HCT116 (cell line): ENCODE results near the gene ROCK1. TPM values are rescaled to one million over a fixed set of nuclear protein-coding genes. Genes with fewer than 3 reads are reported as not detected.
A peak's percentile ranks its signal among the peaks of the same experiment; 100 is the strongest.

ENCODE experiments used
- ATAC-seq: fragments of 200-7000 bp; cut with Tn5 transposase; 2 replicates; pipeline ENCODE4 v1.9.1; 2020; ENCODE audit warnings: mild to moderate bottlenecking, moderate library complexity
- BruUV-seq: library from RNA; stranded (reverse); fragments of 400-500 nt; replicated peaks from 2 replicates; lab custom pipeline; 2021; lab: Mats Ljungman, UMichigan
- CTCF ChIA-PET: fragments of 300-600 bp; sonication (Branson Sonifier 250); formaldehyde crosslinking; loops from one replicate; lab custom pipeline; 2021; ENCODE audit warnings: antibody characterized with exemption; lab: Charles Lee
- POLR2A ChIA-PET: fragments of 300-600, 350-600 bp; sonication (Branson Sonifier 250); formaldehyde crosslinking; loops from one replicate; lab custom pipeline; 2021; ENCODE audit warnings: antibody characterized with exemption; lab: Charles Lee
- RAD21 ChIA-PET, 2 experiments: fragments of 300-600 bp; sonication (Branson Sonifier 250); formaldehyde crosslinking; loops; one replicate each; lab custom pipeline; 2023; ENCODE audit warnings: low total read pairs in 2 of 2; ENCODE audit not compliant: uncharacterized antibody in 2 of 2, unreplicated experiment in 2 of 2, low non-redundant PET in 1 of 2; lab: Charles Lee
- DNase-seq: peaks from one replicate; pipeline ENCODE4 v3.0.0-alpha.2; 2010; ENCODE audit warnings: low read depth, low spot score
- H2AFZ ChIP-seq: fragments of 200-600 bp; shearing (Covaris generic), sonication (generic); 2 replicates; pipeline ENCODE4 v1.6.1; 2017; ENCODE audit warnings: low read depth, mixed run types, mixed read lengths, antibody characterized with exemption, low read length; ENCODE audit not compliant: poor library complexity, severe bottlenecking
- H3K27ac ChIP-seq: 2 replicates; pipeline ENCODE4 v1.5.1; 2012; ENCODE audit warnings: low read depth, low read length
- H3K27me3 ChIP-seq: fragments of 200-600 bp; sonication (generic); 2 replicates; pipeline ENCODE4 v1.6.1; 2016; ENCODE audit warnings: mixed run types, low read length, mixed read lengths; ENCODE audit not compliant: insufficient read depth
- H3K36me3 ChIP-seq, 2 experiments: fragments of 200-500 bp in 1 of 2; fragments of 200-600 bp in 1 of 2; sonication (Bioruptor generic) in 1 of 2; sonication (generic) in 1 of 2; 2 replicates each; pipeline versions ENCODE4 v1.5.1 to v1.6.1; 2014 to 2016; ENCODE audit warnings: low read length in 2 of 2, inconsistent platforms in 1 of 2, mixed read lengths in 1 of 2, mixed run types in 1 of 2; ENCODE audit not compliant: insufficient read depth in 2 of 2, control insufficient read depth in 1 of 2
- H3K4me1 ChIP-seq, 2 experiments: fragments of 200-600 bp in 1 of 2; sonication (generic) in 1 of 2; 2 replicates each; pipeline versions ENCODE4 v1.5.1 to v1.6.1; 2012 to 2017; ENCODE audit warnings: low read length in 2 of 2, inconsistent platforms in 1 of 2, mild to moderate bottlenecking in 1 of 2, mixed read lengths in 1 of 2, mixed run types in 1 of 2, moderate library complexity in 1 of 2; ENCODE audit not compliant: insufficient read depth in 2 of 2, control insufficient read depth in 1 of 2
- H3K4me2 ChIP-seq: fragments of 200-600 bp; sonication (generic); 2 replicates; pipeline ENCODE4 v1.6.1; 2017; ENCODE audit warnings: mixed run types, low read length, mixed read lengths
- H3K4me3 ChIP-seq, 2 experiments: fragments of 200-600 bp in 1 of 2; sonication (generic) in 1 of 2; replicated peaks in 1 of 2; 2 replicates each; pipeline ENCODE4 v1.5.1; 2011 to 2016; ENCODE audit warnings: low read length in 2 of 2, control low read depth in 1 of 2, low read depth in 1 of 2, mild to moderate bottlenecking in 1 of 2, mixed read lengths in 1 of 2, mixed run types in 1 of 2
- H3K79me2 ChIP-seq: fragments of 200-600 bp; sonication (generic); 2 replicates; pipeline ENCODE4 v1.6.1; 2017; ENCODE audit warnings: mild to moderate bottlenecking, mixed run types, low read length, moderate library complexity, mixed read lengths; ENCODE audit not compliant: insufficient read depth
- H3K9ac ChIP-seq: fragments of 200-600 bp; sonication (generic); 2 replicates; pipeline ENCODE4 v1.6.1; 2016; ENCODE audit warnings: low read length, mixed read lengths
- H3K9me2 ChIP-seq: fragments of 200-600 bp; sonication (generic), shearing (Covaris generic); 2 replicates; pipeline ENCODE4 v1.6.1; 2017; ENCODE audit warnings: mixed run types, mild to moderate bottlenecking, moderate library complexity; ENCODE audit not compliant: insufficient read depth
- H3K9me3 ChIP-seq, 2 experiments: fragments of 200-500 bp in 1 of 2; fragments of 200-600 bp in 1 of 2; sonication (Bioruptor generic) in 1 of 2; sonication (generic) in 1 of 2; 2 replicates each; pipeline ENCODE4 v1.6.1; 2014 to 2017; ENCODE audit warnings: low read length in 2 of 2, mixed read lengths in 2 of 2, inconsistent platforms in 1 of 2, low read depth in 1 of 2, mild to moderate bottlenecking in 1 of 2, mixed run types in 1 of 2, moderate library complexity in 1 of 2; ENCODE audit not compliant: control insufficient read depth in 1 of 2, insufficient read depth in 1 of 2
- H4K20me1 ChIP-seq: fragments of 200-600 bp; sonication (generic), shearing (Covaris generic); 2 replicates; pipeline ENCODE4 v1.6.1; 2017; ENCODE audit warnings: mixed run types, mild to moderate bottlenecking, moderate library complexity; ENCODE audit not compliant: insufficient read depth
- CBX3 ChIP-seq: IDR thresholded peaks from 2 replicates; pipeline ENCODE4 v1.6.1; 2012; ENCODE audit warnings: low read depth
- CEBPB ChIP-seq: IDR thresholded peaks from 2 replicates; pipeline ENCODE4 v1.6.1; 2012; ENCODE audit warnings: low read depth
- ELF1 ChIP-seq: IDR thresholded peaks from 2 replicates; pipeline ENCODE4 v1.6.1; 2012; ENCODE audit warnings: low read depth, borderline replicate concordance
- FOSL1 ChIP-seq: IDR thresholded peaks from 2 replicates; pipeline ENCODE4 v1.6.1; 2012; ENCODE audit warnings: low read depth
- MAX ChIP-seq: IDR thresholded peaks from 2 replicates; pipeline ENCODE4 v1.6.1; 2012
- POLR2AphosphoS5 ChIP-seq: IDR thresholded peaks from 2 replicates; pipeline ENCODE4 v1.6.1; 2011; ENCODE audit warnings: mild to moderate bottlenecking, low read depth, low read length, moderate library complexity
- RAD21 ChIP-seq: IDR thresholded peaks from 2 replicates; pipeline ENCODE4 v1.6.1; 2012; ENCODE audit warnings: low read depth, mild to moderate bottlenecking
- REST ChIP-seq: IDR thresholded peaks from 2 replicates; pipeline ENCODE4 v1.6.1; 2012; ENCODE audit warnings: low read depth
- SIN3A ChIP-seq: IDR thresholded peaks from 2 replicates; pipeline ENCODE4 v1.6.1; 2012; ENCODE audit warnings: low read depth
- SP1 ChIP-seq: IDR thresholded peaks from 2 replicates; pipeline ENCODE4 v1.6.1; 2012; ENCODE audit warnings: low read depth
- TCF7L2 ChIP-seq: IDR thresholded peaks from 2 replicates; pipeline ENCODE4 v1.7.0; 2011; ENCODE audit warnings: borderline replicate concordance, inconsistent platforms; ENCODE audit not compliant: insufficient read depth, insufficient read length; ENCODE audit errors: extremely low read depth
- YY1 ChIP-seq: IDR thresholded peaks from 2 replicates; pipeline ENCODE4 v1.6.1; 2011; ENCODE audit warnings: low read length, low read depth, moderate library complexity, mild to moderate bottlenecking; ENCODE audit not compliant: insufficient replicate concordance; ENCODE audit errors: extremely low read depth
- ZNF274 ChIP-seq: fragments of 200-500 bp; sonication (Bioruptor generic); IDR thresholded peaks from 2 replicates; pipeline ENCODE4 v1.6.1; 2014; ENCODE audit warnings: mild to moderate bottlenecking, low read depth, low read length, inconsistent platforms
- intact Hi-C: fragments of 100-400 bp; cut with micrococcal nuclease; formaldehyde crosslinking; loops from 2 replicates; pipeline ENCODE4 v1.10.0; 2022
- total RNA-seq: library from RNA; stranded (reverse); gene quantifications from one replicate; pipeline ENCODE4 v1.2.1, GENCODE V29; 2021; ENCODE audit not compliant: unreplicated experiment
- TF ChIP-seq, protein P1 (sequence below), 3 experiments: fragments of 200-600 bp in 1 of 3; sonication (generic) in 1 of 3; IDR thresholded peaks in 2 of 3; conservative IDR thresholded peaks in 1 of 3; 2 replicates each; pipeline ENCODE4 v1.5.1; 2012 to 2017; ENCODE audit warnings: low read depth in 2 of 3, low read length in 2 of 3, antibody characterized with exemption in 1 of 3, borderline replicate concordance in 1 of 3, control low read depth in 1 of 3, mild to moderate bottlenecking in 1 of 3, mixed read lengths in 1 of 3, mixed run types in 1 of 3, moderate library complexity in 1 of 3; ENCODE audit not compliant: insufficient read depth in 1 of 3

Gene ROCK1
- total RNA-seq, 1 experiment from 2014 or later = 38.1 TPM

DNA sequence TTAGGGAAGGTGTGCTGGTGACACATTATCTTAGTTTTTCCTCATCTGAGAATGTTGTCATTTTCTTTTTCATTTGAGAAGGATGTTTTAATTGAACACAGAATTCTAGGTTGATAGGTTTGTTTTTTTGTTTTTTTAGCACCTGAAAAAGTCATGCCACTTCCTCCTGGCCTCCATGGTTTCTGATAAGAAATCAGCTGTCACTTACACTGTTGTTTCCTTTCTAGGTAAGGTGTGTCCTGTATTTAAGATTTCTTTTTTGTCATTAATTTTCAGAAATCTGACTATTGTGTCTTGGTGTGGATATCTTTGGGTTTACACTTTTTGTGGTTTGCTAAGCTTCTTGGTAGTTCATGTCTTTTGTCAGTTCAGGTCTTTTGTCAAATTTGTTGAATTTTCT, 99.3 kb downstream of the ROCK1 start:
- no TSS peak for BruUV-seq
- H4K20me1 ChIP-seq = no peaks in the 10 kb centered on the region
- no peak overlapping the region for H3K4me3 ChIP-seq
- H3K4me1 ChIP-seq = no peaks in the 10 kb centered on the region
- no peaks in the 10 kb centered on the region for H3K9me2 ChIP-seq
- ChIA-PET CTCF (no interaction called here), RAD21 (no interaction called here), POLR2A (no interaction called here)
- no peaks in the 10 kb centered on the region for H3K79me2 ChIP-seq
- no peak overlapping the region for H2AFZ ChIP-seq
- peaks cover 4 to 10% of the 10 kb centered on the region in 2 experiments; a peak in 1 of 4 replicates for H3K9me3 ChIP-seq
- DNase-seq = no peak
- no peak overlapping the region for H3K9ac ChIP-seq
- TF ChIP-seq RAD21 = no peak
- TF ChIP-seq CBX3 = peak; percentile 30; the same call in 1 of the 2 replicates
- intact Hi-C loops = no loop called here
- no peak overlapping the region for H3K27ac ChIP-seq
- no peak for ATAC-seq
- no peak overlapping the region for H3K4me2 ChIP-seq
- H3K36me3 ChIP-seq = peaks cover 6 to 23% of the 10 kb centered on the region in 2 experiments; a peak in 3 of 4 replicates
- no peaks in the 10 kb centered on the region for H3K27me3 ChIP-seq

DNA sequence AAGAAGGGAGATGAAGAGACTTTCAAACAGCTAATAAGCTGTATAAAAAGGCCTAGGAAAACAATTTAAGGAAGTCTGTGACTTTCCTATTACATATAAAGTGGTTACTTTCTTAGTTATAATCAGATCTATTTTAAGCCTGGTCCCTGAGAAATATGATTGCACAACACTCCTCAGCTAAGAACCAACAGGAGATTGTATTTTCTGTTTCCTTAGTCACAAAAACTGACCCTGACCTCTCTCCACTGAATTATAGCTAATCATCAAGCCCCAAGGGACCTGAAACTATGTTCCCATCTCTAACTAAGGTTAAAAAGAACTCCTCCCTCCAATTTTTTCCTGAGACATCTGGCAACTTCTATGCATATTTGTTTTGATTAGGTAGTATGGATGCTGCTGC, 106.9 kb downstream of the ROCK1 start:
- Histone ChIP-seq H3K4me2 (no peak overlapping the region), H4K20me1 (no peaks in the 10 kb centered on the region), H2AFZ (no peak overlapping the region), H3K4me3 (no peak overlapping the region), H3K27ac (no peak overlapping the region), H3K27me3 (no peaks in the 10 kb centered on the region), H3K36me3 (peaks cover 9 to 12% of the 10 kb centered on the region in 2 experiments; a peak in 3 of 4 replicates), H3K4me1 (peaks cover 0 to 9% of the 10 kb centered on the region in 2 experiments; a peak in 2 of 4 replicates), H3K79me2 (no peaks in the 10 kb centered on the region), H3K9me2 (no peaks in the 10 kb centered on the region), H3K9me3 (no peaks in the 10 kb centered on the region), H3K9ac (no peak overlapping the region)
- intact Hi-C loops = no loop called here
- ChIA-PET POLR2A (no interaction called here), RAD21 (no interaction called here), CTCF (interaction anchor here (0.6 kb wide), 1 partner anchor 187 kb away, joined by 3 read pairs; no protein-coding TSS in a partner anchor)
- no peak for ATAC-seq
- no peak for DNase-seq
- BruUV-seq = no TSS peak
- TF ChIP-seq REST = no peak
- no peak for TF ChIP-seq SP1
- TF ChIP-seq SIN3A = no peak
- no peak for TF ChIP-seq CBX3
- no peak for TF ChIP-seq POLR2AphosphoS5
- no peak for TF ChIP-seq RAD21
- TF ChIP-seq CEBPB = no peak
- TF ChIP-seq YY1 = no peak
- TF ChIP-seq, protein P1, sequence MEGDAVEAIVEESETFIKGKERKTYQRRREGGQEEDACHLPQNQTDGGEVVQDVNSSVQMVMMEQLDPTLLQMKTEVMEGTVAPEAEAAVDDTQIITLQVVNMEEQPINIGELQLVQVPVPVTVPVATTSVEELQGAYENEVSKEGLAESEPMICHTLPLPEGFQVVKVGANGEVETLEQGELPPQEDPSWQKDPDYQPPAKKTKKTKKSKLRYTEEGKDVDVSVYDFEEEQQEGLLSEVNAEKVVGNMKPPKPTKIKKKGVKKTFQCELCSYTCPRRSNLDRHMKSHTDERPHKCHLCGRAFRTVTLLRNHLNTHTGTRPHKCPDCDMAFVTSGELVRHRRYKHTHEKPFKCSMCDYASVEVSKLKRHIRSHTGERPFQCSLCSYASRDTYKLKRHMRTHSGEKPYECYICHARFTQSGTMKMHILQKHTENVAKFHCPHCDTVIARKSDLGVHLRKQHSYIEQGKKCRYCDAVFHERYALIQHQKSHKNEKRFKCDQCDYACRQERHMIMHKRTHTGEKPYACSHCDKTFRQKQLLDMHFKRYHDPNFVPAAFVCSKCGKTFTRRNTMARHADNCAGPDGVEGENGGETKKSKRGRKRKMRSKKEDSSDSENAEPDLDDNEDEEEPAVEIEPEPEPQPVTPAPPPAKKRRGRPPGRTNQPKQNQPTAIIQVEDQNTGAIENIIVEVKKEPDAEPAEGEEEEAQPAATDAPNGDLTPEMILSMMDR (IDR thresholded peaks at IDR 0.05 in 2 of 3, conservative IDR thresholded peaks at IDR 0.05 in 1 of 3; ENCODE audit: borderline replicate concordance in 1 of 3, insufficient read depth in 1 of 3, low read depth in 2 of 3, low read length in 2 of 3) = no peak
- TF ChIP-seq FOSL1 = no peak
- TF ChIP-seq TCF7L2 = no peak
- TF ChIP-seq MAX = no peak
- no peak for TF ChIP-seq ELF1
- TF ChIP-seq ZNF274 = no peak
